DOHH2 (cell line): Measurements from ENCODE around the gene TUBB8.

Experiments used
- EZH2phosphoT487 ChIP-seq: fragments of 200-600 bp; sonication (generic); IDR thresholded peaks from 2 replicates; pipeline ENCODE4 v1.6.1; 2017; ENCODE audit warnings: borderline replicate concordance, mild to moderate bottlenecking, antibody characterized with exemption, low read length, moderate library complexity, mixed read lengths
- TF ChIP-seq, protein P1 (sequence below): fragments of 200-600 bp; sonication (generic); IDR thresholded peaks from one replicate; pipeline ENCODE4 v1.5.1; 2014; ENCODE audit warnings: antibody characterized with exemption, mild to moderate bottlenecking, low read depth, low read length; ENCODE audit not compliant: poor library complexity, severe bottlenecking

DNA sequence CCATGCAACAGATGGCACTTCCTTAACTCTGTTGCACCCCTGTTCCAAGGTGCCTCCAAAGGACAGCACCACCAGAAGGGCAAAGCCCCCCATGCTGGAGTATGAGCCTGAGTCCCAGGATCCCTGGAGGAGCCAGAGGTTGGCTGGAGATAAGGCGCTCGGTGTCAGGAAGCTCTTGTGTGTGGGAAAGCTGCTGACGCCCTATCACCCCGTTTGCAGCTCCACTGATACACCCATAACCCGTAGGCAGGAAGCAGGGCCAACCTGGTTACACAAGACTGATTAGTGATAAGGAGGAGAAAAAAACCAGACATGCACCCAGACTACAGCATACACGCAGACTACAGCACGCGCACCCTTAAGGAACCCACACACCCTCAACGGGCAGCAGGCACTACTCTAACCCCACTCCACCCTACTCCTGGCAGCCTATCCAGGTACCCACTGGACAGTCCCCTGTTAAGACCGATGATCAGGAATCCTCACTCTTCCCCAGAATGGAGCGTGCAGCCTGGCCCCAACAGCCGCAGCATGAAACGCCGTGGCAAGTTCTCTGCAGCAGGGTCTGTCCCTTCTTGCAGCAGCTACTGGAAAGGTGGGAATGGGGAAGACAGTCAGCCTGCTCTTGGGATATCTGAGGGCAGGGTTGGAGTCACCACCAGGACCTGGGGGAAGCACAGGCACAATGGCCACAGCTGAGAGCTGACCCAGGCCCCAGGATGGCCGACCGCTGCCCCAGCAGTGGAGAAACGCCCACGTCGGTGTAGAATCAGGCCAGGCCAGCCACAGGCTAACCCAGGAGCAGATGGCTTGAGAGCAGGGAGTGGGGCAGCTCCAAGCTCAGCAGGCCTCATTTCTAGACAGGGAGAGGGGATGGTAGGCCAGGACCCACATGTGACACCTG is 38.3 kb upstream of the TUBB8 start:
- TF ChIP-seq EZH2phosphoT487 = no peak
- TF ChIP-seq, protein P1, sequence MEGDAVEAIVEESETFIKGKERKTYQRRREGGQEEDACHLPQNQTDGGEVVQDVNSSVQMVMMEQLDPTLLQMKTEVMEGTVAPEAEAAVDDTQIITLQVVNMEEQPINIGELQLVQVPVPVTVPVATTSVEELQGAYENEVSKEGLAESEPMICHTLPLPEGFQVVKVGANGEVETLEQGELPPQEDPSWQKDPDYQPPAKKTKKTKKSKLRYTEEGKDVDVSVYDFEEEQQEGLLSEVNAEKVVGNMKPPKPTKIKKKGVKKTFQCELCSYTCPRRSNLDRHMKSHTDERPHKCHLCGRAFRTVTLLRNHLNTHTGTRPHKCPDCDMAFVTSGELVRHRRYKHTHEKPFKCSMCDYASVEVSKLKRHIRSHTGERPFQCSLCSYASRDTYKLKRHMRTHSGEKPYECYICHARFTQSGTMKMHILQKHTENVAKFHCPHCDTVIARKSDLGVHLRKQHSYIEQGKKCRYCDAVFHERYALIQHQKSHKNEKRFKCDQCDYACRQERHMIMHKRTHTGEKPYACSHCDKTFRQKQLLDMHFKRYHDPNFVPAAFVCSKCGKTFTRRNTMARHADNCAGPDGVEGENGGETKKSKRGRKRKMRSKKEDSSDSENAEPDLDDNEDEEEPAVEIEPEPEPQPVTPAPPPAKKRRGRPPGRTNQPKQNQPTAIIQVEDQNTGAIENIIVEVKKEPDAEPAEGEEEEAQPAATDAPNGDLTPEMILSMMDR = no peak
